ENCODE measurements around the gene LSG1. TPM values are rescaled to one million over a fixed set of nuclear protein-coding genes. Genes with fewer than 3 reads are reported as not detected.

Gene LSG1
- total and polyA plus RNA-seq, 10 of the 15 experiments (the other 5 are each of a cell fraction or from before 2014, with no cell fraction given) = 14.3 to 75.6 (median 54.4) TPM

DNA sequence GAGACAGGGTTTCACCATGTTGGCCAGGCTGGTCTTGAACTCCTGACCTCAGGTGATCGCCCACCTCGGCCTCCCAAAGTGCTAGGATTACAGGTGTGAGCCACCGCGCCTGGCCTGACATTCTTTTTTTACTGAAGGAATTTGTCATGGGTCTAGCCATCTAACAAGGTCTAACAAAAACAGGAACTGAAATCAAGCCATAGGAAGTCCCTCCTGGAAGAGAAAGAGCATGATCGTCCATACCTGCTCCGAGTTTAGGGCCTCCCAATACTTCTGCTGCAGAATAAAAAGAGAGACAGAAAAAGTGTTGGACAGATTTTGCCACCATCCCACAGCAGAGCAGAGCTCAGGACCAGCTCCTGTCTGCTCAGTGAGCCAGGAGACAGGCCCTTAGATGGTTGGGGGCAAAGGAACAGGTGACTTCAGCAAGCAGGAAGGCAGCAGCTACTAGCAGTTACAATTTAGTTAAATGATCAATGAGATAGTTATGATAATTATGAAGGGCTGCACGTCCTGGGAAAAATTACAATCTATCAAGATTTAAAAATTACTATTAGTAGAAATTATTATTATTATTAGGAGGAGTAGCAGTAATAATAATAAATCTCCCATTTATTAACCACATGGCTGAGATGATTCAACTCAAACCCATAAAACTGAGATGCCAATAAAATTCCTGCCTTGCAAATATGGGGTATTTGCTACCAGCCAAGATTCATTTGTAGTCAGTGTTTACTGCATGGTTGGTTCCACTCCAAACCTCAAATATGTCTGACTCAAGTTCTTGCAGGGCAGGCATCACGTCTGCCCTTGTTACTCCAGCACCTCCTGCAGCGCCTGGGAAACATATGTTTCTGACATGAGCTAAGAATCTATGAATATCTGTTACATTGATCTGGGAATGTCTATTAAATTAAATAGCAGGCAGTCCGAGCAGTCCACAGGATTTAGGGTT, 78.9 kb downstream of the LSG1 start:
- in situ Hi-C loops (cut with MboI) = loop anchor here (5.0 kb wide), 1 partner anchor 261 kb away; no protein-coding TSS in a partner anchor
- Histone ChIP-seq H3K27me3 (replicated peaks in 1 of 2; ENCODE audit: control insufficient read depth in 2 of 2, insufficient read depth in 2 of 2, low read length in 1 of 2) (no peaks in the 10 kb centered on the region), H3K9ac (ENCODE audit: control insufficient read depth, insufficient read depth, low read length) (no peak overlapping the region), H4K20me1 (ENCODE audit: control insufficient read depth, insufficient read depth) (no peaks in the 10 kb centered on the region), H3K27ac (ENCODE audit: control insufficient read depth, insufficient read depth) (no peak overlapping the region), H3K79me2 (ENCODE audit: control insufficient read depth, insufficient read depth, low read length) (no peaks in the 10 kb centered on the region), H3K9me3 (replicated peaks; ENCODE audit: control insufficient read depth, insufficient read depth, low read length) (no peaks in the 10 kb centered on the region), H3K4me1 (ENCODE audit: control insufficient read depth, insufficient read depth, low read length) (peaks cover 3% of the 10 kb centered on the region), H3K4me3 (no peak overlapping the region), H3K36me3 (ENCODE audit: control insufficient read depth in 2 of 2, insufficient read depth in 2 of 2, low read length in 1 of 2) (no peaks in the 10 kb centered on the region), H3K4me2 (ENCODE audit: control insufficient read depth, insufficient read depth) (0 out of 2 replicates have a peak overlapping the region, but pooled peaks have one; percentile 33), H2AFZ (ENCODE audit: control insufficient read depth, low read depth, low read length) (peak overlapping the region; percentile 34; the same call in 1 of the 2 replicates)
- CTCF ChIA-PET = interaction anchor here (0.8 to 10.0 kb wide), 14 partner anchors 8 to 259 kb away, joined by 3 to 131 read pairs (median 4); partner anchors contain the start of gene GP5
- peak; percentile 70 for ATAC-seq
- SMC1A ChIA-PET (ENCODE audit: uncharacterized antibody, unreplicated experiment) = interaction anchor here (0.6 to 5.0 kb wide), 5 partner anchors 9 to 123 kb away, joined by 3 to 41 read pairs (median 4); no protein-coding TSS in a partner anchor
- intact Hi-C loops (cut with micrococcal nuclease; ENCODE audit: unreplicated experiment) = loop anchor here (5.0 kb wide), 1 partner anchor 261 kb away; no protein-coding TSS in a partner anchor
- POLR2A ChIA-PET = no interaction called here
- FAIRE-seq = peak; percentile 73
- no TSS peak for BruUV-seq (replicated peaks)
- DNase-seq (ENCODE audit: low read depth, low spot score) = no peak
- WGBS (ENCODE audit: insufficient coverage, insufficient replicate concordance, low lambda C conversion rate, missing lambda C conversion rate) = 53% methylated on average over 10 of the region's 10 CpGs
- RAD21 ChIA-PET (ENCODE audit: unreplicated experiment) = interaction anchor here (1.8 to 5.3 kb wide), 2 partner anchors 109 to 120 kb away, joined by 7 to 56 read pairs; no protein-coding TSS in a partner anchor
- TF ChIP-seq NBN (IDR thresholded peaks at IDR 0.05) (no peak), IKZF1 (conservative IDR thresholded peaks at IDR 0.05) (peak; percentile 51), PRDM15 (CRISPR knock-in tag; IDR thresholded peaks at IDR 0.05) (no peak), MTA2 (IDR thresholded peaks at IDR 0.05; ENCODE audit: low read depth) (no peak), PAX8 (IDR thresholded peaks at IDR 0.05) (no peak), YBX1 (IDR thresholded peaks at IDR 0.05) (no peak), MXI1 (IDR thresholded peaks at IDR 0.05; ENCODE audit: low read depth, low read length) (no peak), CHD4 (IDR thresholded peaks at IDR 0.05) (no peak), WRNIP1 (IDR thresholded peaks at IDR 0.05; ENCODE audit: borderline replicate concordance, low read depth, low read length) (no peak), STAT1 (conservative IDR thresholded peaks at IDR 0.05) (no peak)
- TF ChIP-seq, protein P1, sequence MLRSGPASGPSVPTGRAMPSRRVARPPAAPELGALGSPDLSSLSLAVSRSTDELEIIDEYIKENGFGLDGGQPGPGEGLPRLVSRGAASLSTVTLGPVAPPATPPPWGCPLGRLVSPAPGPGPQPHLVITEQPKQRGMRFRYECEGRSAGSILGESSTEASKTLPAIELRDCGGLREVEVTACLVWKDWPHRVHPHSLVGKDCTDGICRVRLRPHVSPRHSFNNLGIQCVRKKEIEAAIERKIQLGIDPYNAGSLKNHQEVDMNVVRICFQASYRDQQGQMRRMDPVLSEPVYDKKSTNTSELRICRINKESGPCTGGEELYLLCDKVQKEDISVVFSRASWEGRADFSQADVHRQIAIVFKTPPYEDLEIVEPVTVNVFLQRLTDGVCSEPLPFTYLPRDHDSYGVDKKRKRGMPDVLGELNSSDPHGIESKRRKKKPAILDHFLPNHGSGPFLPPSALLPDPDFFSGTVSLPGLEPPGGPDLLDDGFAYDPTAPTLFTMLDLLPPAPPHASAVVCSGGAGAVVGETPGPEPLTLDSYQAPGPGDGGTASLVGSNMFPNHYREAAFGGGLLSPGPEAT (IDR thresholded peaks at IDR 0.05; ENCODE audit: low read depth) = peak; percentile 59; the same call in 1 of the 2 replicates
- TF ChIP-seq, protein P2, sequence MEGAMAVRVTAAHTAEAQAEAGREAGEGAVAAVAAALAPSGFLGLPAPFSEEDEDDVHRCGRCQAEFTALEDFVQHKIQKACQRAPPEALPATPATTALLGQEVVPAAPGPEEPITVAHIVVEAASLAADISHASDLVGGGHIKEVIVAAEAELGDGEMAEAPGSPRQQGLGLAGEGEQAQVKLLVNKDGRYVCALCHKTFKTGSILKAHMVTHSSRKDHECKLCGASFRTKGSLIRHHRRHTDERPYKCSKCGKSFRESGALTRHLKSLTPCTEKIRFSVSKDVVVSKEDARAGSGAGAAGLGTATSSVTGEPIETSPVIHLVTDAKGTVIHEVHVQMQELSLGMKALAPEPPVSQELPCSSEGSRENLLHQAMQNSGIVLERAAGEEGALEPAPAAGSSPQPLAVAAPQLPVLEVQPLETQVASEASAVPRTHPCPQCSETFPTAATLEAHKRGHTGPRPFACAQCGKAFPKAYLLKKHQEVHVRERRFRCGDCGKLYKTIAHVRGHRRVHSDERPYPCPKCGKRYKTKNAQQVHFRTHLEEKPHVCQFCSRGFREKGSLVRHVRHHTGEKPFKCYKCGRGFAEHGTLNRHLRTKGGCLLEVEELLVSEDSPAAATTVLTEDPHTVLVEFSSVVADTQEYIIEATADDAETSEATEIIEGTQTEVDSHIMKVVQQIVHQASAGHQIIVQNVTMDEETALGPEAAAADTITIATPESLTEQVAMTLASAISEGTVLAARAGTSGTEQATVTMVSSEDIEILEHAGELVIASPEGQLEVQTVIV (IDR thresholded peaks at IDR 0.05; ENCODE audit: borderline replicate concordance, partially characterized antibody) = no peak
